Fibroblast of mammary gland (primary cell): ENCODE data around the gene ZBTB5.

Experiments
- DNase-seq: peaks from one replicate; pipeline ENCODE4 v3.0.0-alpha.2; 2010; ENCODE audit warnings: low read depth
- H3K4me3 ChIP-seq: 2 replicates; pipeline ENCODE4 v1.5.1; 2011; ENCODE audit warnings: low read depth, mild to moderate bottlenecking, low read length, moderate library complexity; ENCODE audit not compliant: control insufficient read depth
- CTCF ChIP-seq: conservative IDR thresholded peaks from 2 replicates; pipeline ENCODE4 v1.5.1; 2011; ENCODE audit warnings: low read depth, low read length, inconsistent platforms; ENCODE audit not compliant: control insufficient read depth, insufficient read depth

Gene ZBTB5

DNA sequence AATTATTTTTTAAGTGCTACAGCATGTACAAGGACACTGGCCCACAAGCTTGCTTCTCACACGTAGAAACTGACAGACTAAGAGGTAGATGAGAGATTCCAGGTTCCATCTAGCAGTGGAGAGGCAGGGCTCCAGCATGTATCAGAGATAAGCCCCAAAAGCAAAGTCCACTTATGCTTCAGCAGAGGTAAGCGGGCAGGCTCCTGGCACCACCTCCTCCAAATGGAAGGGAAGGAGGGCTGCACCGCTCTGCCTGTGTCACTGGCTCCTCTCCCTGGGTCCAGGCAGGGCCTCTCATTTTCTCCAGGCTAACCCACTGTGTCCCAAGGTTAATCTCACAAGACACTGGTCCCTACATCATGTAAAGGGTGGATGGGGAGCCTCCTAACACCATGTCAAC lies 26.9 kb downstream of the ZBTB5 start:
- DNase-seq = no peak
- no peak for TF ChIP-seq CTCF
- H3K4me3 ChIP-seq = no peak overlapping the region

GRCh38 chr9:37437621-37438020 lies 27.6 kb downstream of the ZBTB5 start:
- no peak for TF ChIP-seq CTCF
- H3K4me3 ChIP-seq = no peak overlapping the region
- DNase-seq = no peak

DNA sequence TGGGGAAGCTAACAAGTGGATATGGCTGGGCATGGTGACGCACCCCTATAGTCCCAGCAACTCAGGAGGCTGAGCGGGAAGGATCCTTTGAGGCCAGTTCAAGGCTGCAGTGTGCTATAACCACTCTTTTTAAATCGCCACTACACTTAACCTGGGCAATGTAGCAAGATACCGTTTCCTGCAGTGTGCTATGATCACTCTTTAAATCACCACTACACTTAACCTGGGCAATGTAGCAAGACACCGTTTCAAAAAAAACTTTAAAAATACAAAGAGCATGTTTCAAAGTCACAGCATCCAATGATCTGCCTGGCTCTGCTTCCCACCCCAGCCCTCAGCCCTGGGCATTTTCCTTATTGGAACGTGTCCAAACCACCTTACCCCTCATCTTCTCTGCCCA lies 28.2 kb downstream of the ZBTB5 start:
- DNase-seq = no peak
- TF ChIP-seq CTCF = no peak
- no peak overlapping the region for H3K4me3 ChIP-seq

GRCh38 chr9:37436540-37436939 lies 28.7 kb downstream of the ZBTB5 start:
- no peak overlapping the region for H3K4me3 ChIP-seq
- no peak for DNase-seq
- no peak for TF ChIP-seq CTCF

- no peak for DNase-seq
- TF ChIP-seq CTCF = no peak
- no peak overlapping the region for H3K4me3 ChIP-seq
These were observed 31.3 kb downstream of the ZBTB5 start for GRCh38 chr9:37433867-37434371.

GRCh38 chr9:37432020-37432419 lies 33.2 kb downstream of the ZBTB5 start:
- no peak for DNase-seq
- no peak overlapping the region for H3K4me3 ChIP-seq
- TF ChIP-seq CTCF = no peak

GRCh38 chr9:37430841-37431597 lies 34.2 kb downstream of the ZBTB5 start:
- no peak overlapping the region for H3K4me3 ChIP-seq
- DNase-seq = no peak
- no peak for TF ChIP-seq CTCF
